Uterus (tissue), 4 donors: ENCODE results near the gene RTP5. TPM values are rescaled to one million over a fixed set of nuclear protein-coding genes. Genes with fewer than 3 reads are reported as not detected.
"Not testable (repeated sequence)": the region's sequence is repeated elsewhere in the genome, so short reads cannot be mapped to it uniquely, and the experiment has no call there.

Source experiments
- DNase-seq, 2 donors: peaks; one replicate each; pipeline ENCODE4 v3.0.0-alpha.2; 2019 to 2020
- H3K27ac ChIP-seq, 2 donors: fragments of 200-600 bp; sonication (generic); 1 replicate in 1 of 2; 2 replicates in 1 of 2; pipeline ENCODE4 v1.5.1; 2016 to 2018
- H3K27me3 ChIP-seq, 2 donors: fragments of 200-600 bp; sonication (generic); one replicate each; pipeline ENCODE4 v1.5.1; 2018 to 2019; ENCODE audit warnings: control low read depth in 1 of 2
- H3K36me3 ChIP-seq, 2 donors: fragments of 200-600 bp; sonication (generic); one replicate each; pipeline ENCODE4 v1.5.1; 2019; ENCODE audit warnings: control low read depth in 1 of 2
- H3K4me1 ChIP-seq, 2 donors: fragments of 200-600 bp; sonication (generic); one replicate each; pipeline ENCODE4 v1.5.1; 2018 to 2019; ENCODE audit warnings: control low read depth in 1 of 2
- H3K4me3 ChIP-seq, 2 donors: fragments of 200-600 bp; sonication (generic); 1 replicate in 1 of 2; 2 replicates in 1 of 2; pipeline ENCODE4 v1.5.1; 2018 to 2019; ENCODE audit warnings: mild to moderate bottlenecking in 1 of 2
- H3K9me3 ChIP-seq, 2 donors: fragments of 200-600 bp; sonication (generic); one replicate each; pipeline ENCODE4 v1.5.1; 2019; ENCODE audit warnings: control low read depth in 1 of 2
- POLR2A ChIP-seq, 2 donors: fragments of 450-650 bp; IDR thresholded peaks; one replicate each; pipeline ENCODE4 v1.6.1; 2016; ENCODE audit warnings: antibody characterized with exemption in 2 of 2, mild to moderate bottlenecking in 1 of 2, moderate library complexity in 1 of 2
- intact Hi-C: fragments of 100-400 bp; cut with DNase I; formaldehyde crosslinking; loops from one replicate; pipeline ENCODE4 v1.15.1; 2023; ENCODE audit warnings: low total_unique reads
- total RNA-seq, 4 donors: library from RNA; depleted of rRNA in 3 of 4; stranded (reverse); fragments of >200 nt in 3 of 4; gene quantifications; one replicate each; pipeline versions ENCODE4 v1.1.0 to v1.2.4, GENCODE V29; 2014 to 2023
- TF ChIP-seq, protein P1 (sequence below), 4 experiments: fragments of 200-600 bp in 2 of 4; fragments of 450-650 bp in 2 of 4; sonication (generic) in 2 of 4; IDR thresholded peaks; one replicate each; pipeline ENCODE4 v1.5.1; 2016 to 2019; ENCODE audit warnings: antibody characterized with exemption in 4 of 4, mild to moderate bottlenecking in 2 of 4, moderate library complexity in 1 of 4
- donor health status: DM: yes; HTN: yes; CAD: no.

The RTP5 gene
- total RNA-seq, 4 donors from 2014 or later: 0.15 TPM; not detected in 3

- DNase-seq: no peak
- intact Hi-C loops: no loop called here
- Histone ChIP-seq H3K4me3 (no peak overlapping the region), H3K27ac (no peak overlapping the region), H3K4me1 (no peaks in the 10 kb centered on the region), H3K9me3 (no peaks in the 10 kb centered on the region), H3K27me3 (no peaks in the 10 kb centered on the region), H3K36me3 (no peaks in the 10 kb centered on the region)
- TF ChIP-seq, protein P1, sequence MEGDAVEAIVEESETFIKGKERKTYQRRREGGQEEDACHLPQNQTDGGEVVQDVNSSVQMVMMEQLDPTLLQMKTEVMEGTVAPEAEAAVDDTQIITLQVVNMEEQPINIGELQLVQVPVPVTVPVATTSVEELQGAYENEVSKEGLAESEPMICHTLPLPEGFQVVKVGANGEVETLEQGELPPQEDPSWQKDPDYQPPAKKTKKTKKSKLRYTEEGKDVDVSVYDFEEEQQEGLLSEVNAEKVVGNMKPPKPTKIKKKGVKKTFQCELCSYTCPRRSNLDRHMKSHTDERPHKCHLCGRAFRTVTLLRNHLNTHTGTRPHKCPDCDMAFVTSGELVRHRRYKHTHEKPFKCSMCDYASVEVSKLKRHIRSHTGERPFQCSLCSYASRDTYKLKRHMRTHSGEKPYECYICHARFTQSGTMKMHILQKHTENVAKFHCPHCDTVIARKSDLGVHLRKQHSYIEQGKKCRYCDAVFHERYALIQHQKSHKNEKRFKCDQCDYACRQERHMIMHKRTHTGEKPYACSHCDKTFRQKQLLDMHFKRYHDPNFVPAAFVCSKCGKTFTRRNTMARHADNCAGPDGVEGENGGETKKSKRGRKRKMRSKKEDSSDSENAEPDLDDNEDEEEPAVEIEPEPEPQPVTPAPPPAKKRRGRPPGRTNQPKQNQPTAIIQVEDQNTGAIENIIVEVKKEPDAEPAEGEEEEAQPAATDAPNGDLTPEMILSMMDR (IDR thresholded peaks at IDR 0.05): no peak
- TF ChIP-seq POLR2A (IDR thresholded peaks at IDR 0.05): no peak
Measured at GRCh38 chr2:241910604-241911520, 41.3 kb downstream of the RTP5 start.

DNA sequence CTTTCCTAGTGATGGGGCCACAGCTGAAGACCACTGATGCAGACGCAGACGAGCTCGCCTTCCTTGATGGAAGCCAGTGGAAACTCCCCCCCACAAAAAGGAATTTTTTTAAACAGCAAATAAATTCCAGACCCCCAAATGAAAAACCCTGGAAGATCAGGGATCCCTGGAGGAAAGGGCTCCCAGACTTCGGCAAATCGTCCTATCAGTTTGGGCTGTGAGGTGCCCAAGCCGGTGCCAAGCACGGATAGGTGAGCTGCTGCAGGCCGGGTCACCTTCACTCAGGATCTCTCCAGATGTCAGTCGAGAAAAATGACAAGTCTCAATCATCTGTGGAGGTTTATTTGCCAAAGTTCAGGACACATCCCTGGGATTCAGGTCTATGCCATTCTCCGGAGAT is 42.0 kb downstream of the RTP5 start:
- TF ChIP-seq, protein P1 (IDR thresholded peaks at IDR 0.05): no peak
- TF ChIP-seq POLR2A (IDR thresholded peaks at IDR 0.05): no peak
- H3K27me3 ChIP-seq: no peaks in the 10 kb centered on the region
- DNase-seq: no peak
- H3K27ac ChIP-seq: no peak overlapping the region
- no peaks in the 10 kb centered on the region for H3K9me3 ChIP-seq
- no peaks in the 10 kb centered on the region for H3K36me3 ChIP-seq
- intact Hi-C loops: no loop called here
- no peak overlapping the region for H3K4me3 ChIP-seq
- H3K4me1 ChIP-seq: no peaks in the 10 kb centered on the region

DNA sequence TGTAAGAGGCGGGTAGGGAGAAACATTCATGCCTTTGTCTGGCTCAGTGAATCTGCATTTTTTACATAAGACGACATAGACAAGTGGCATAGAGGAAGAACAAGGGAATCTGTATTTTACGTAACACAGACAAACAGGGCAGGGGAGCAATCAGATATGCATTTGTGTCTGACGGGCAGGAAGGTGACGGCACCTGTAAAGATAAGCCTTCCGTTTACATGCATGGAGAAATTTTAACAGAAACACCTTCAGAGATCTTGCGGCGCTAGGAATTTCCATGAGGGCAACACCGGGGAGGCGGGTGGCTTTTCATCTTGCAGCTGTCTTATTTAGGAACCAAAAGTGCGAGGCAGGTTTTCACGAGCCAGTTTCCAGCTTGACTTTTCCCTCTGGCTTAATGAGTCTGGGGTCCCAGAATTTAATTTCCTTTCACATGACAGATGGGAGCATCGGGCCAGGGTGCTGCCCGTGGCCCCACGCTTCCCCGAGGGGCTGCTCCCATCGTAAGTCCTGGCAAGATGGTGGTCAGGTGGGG is 42.6 kb downstream of the RTP5 start:
- TF ChIP-seq, protein P1 (IDR thresholded peaks at IDR 0.05): no peak
- no peak for TF ChIP-seq POLR2A (IDR thresholded peaks at IDR 0.05)
- intact Hi-C loops: no loop called here

GRCh38 chr2:241913703-241914102 is 44.2 kb downstream of the RTP5 start:
- no peak for DNase-seq
- Histone ChIP-seq H3K27me3 (no peaks in the 10 kb centered on the region), H3K4me3 (no peak overlapping the region), H3K9me3 (no peaks in the 10 kb centered on the region), H3K27ac (no peak overlapping the region), H3K36me3 (no peaks in the 10 kb centered on the region), H3K4me1 (no peaks in the 10 kb centered on the region)
- TF ChIP-seq POLR2A (IDR thresholded peaks at IDR 0.05): no peak
- TF ChIP-seq, protein P1 (IDR thresholded peaks at IDR 0.05): no peak
- intact Hi-C loops: no loop called here

More for the DNA sequence above, 42.6 kb downstream of the RTP5 start:
- no peaks in the 10 kb centered on the region for H3K9me3 ChIP-seq
- no peak overlapping the region for H3K4me3 ChIP-seq
- H3K27ac ChIP-seq: no peak overlapping the region
- no peak for DNase-seq
- H3K27me3 ChIP-seq: no peaks in the 10 kb centered on the region
- H3K36me3 ChIP-seq: no peaks in the 10 kb centered on the region
- no peaks in the 10 kb centered on the region for H3K4me1 ChIP-seq

- intact Hi-C loops: no loop called here
- H3K9me3 ChIP-seq: no peaks in the 10 kb centered on the region
- no peak overlapping the region for H3K4me3 ChIP-seq
- no peak for TF ChIP-seq POLR2A (IDR thresholded peaks at IDR 0.05)
- TF ChIP-seq, protein P1 (IDR thresholded peaks at IDR 0.05): no peak
- H3K27me3 ChIP-seq: no peaks in the 10 kb centered on the region
- no peaks in the 10 kb centered on the region for H3K36me3 ChIP-seq
- peak in 1 of 2 donors; percentile 4 for DNase-seq
- H3K4me1 ChIP-seq: no peaks in the 10 kb centered on the region
- H3K27ac ChIP-seq: no peak overlapping the region
Measured at GRCh38 chr2:241914542-241914941, 45.0 kb downstream of the RTP5 start.

GRCh38 chr2:241921631-241922030 is 52.1 kb downstream of the RTP5 start:
- intact Hi-C loops, H3K4me3 ChIP-seq, H3K4me1 ChIP-seq, H3K27me3 ChIP-seq, H3K36me3 ChIP-seq, H3K9me3 ChIP-seq, H3K27ac ChIP-seq: not testable (repeated sequence)
- DNase-seq: peak in 1 of 2 donors; percentile 4
